Small intestine (tissue), 7 donors: ENCODE measurements around the gene KIF1A. TPM values are rescaled to one million over a fixed set of nuclear protein-coding genes. Genes with fewer than 3 reads are reported as not detected.

Experiments
- DNase-seq, 2 donors: peaks; one replicate each; pipeline versions ENCODE4 v3.0.0 to v3.0.0-alpha.2; 2013
- FAIRE-seq: peaks from 2 replicates; lab custom pipeline; 2012; peaks lifted over from hg19 to GRCh38; lab: Jason Lieb, UNC
- H3K27ac ChIP-seq, 3 donors: one replicate each; pipeline ENCODE4 v1.5.1; 2013; ENCODE audit warnings: low read length in 2 of 3, mild to moderate bottlenecking in 2 of 3, control low read depth in 1 of 3, inconsistent platforms in 1 of 3, low read depth in 1 of 3, moderate library complexity in 1 of 3
- H3K27me3 ChIP-seq, 3 donors: one replicate each; pipeline ENCODE4 v1.6.1; 2013; ENCODE audit warnings: low read length in 3 of 3, inconsistent platforms in 1 of 3; ENCODE audit not compliant: control insufficient read depth in 3 of 3, insufficient read depth in 3 of 3
- H3K36me3 ChIP-seq, 3 donors: one replicate each; pipeline ENCODE4 v1.6.1; 2013; ENCODE audit warnings: low read length in 3 of 3, inconsistent platforms in 1 of 3, low read depth in 1 of 3, mild to moderate bottlenecking in 1 of 3, moderate library complexity in 1 of 3; ENCODE audit not compliant: control insufficient read depth in 3 of 3, insufficient read depth in 2 of 3
- H3K4me1 ChIP-seq, 3 donors: one replicate each; pipeline ENCODE4 v1.6.1; 2013; ENCODE audit warnings: low read length in 2 of 3, inconsistent platforms in 1 of 3, low read depth in 1 of 3, mild to moderate bottlenecking in 1 of 3, moderate library complexity in 1 of 3; ENCODE audit not compliant: control insufficient read depth in 3 of 3, insufficient read depth in 2 of 3
- H3K4me3 ChIP-seq, 3 donors: one replicate each; pipeline ENCODE4 v1.5.1; 2013; ENCODE audit warnings: low read length in 3 of 3, control low read depth in 1 of 3, inconsistent platforms in 1 of 3, low read depth in 1 of 3, mild to moderate bottlenecking in 1 of 3, moderate library complexity in 1 of 3
- H3K9me3 ChIP-seq, 2 donors: one replicate each; pipeline ENCODE4 v1.6.1; 2013; ENCODE audit warnings: low read depth in 1 of 2, low read length in 1 of 2; ENCODE audit not compliant: control insufficient read depth in 2 of 2, insufficient read depth in 1 of 2
- WGBS, 3 donors: extraction: QIAGEN DNeasy Blood & Tissue Kit; methylation state at CpG; one replicate each; pipeline ENCODE4 v1.1.7; 2013; 5-methylcytosine and 5-hydroxymethylcytosine counted together
- polyA plus RNA-seq, 4 donors: library from polyadenylated mRNA; stranded (reverse) in 3 of 4; unstranded in 1 of 4; fragments of 200-250 nt in 3 of 4; fragments of 120-200 nt in 1 of 4; gene quantifications; one replicate each; pipeline versions ENCODE4 v1.2.1 to v1.2.3, GENCODE V29; 2013
- donor health status: healthy with polysubstance abuse.
- donor health status: control.
- donor health status: control.
- donor health status: Bipolar disorder and iron deficiency.
- donor health status: healthy.

KIF1A gene
- polyA plus RNA-seq, 4 donors, result 0.27 to 7.7 (median 1.9) TPM

DNA sequence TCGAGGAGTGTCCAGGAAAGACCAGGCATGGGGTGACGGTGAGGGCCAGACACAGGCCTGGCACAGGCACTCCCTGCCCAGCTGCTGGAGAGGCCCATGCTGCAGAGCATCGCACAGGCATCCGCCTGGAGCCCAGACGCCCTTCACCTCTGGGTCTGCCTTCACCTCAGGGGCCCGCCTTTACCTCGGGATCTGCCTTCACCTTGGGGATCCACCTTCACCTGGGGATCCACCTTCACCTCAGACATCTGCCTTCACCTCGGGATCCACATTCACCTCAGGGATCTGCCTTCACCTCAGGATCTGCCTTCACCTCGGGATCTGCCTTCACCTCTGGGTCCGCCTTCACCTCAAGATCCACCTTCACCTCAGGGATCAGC, 7.7 kb downstream of the KIF1A start:
- DNase-seq (no peak), FAIRE-seq (no peak)
- Histone ChIP-seq H3K9me3 (peaks cover 0 to 26% of the 10 kb centered on the region in 2 donors), H3K27me3 (peaks cover 0 to under 1% (median under 1%) of the 10 kb centered on the region in 3 donors), H3K36me3 (no peaks in the 10 kb centered on the region), H3K4me1 (no peaks in the 10 kb centered on the region), H3K4me3 (no peak overlapping the region), H3K27ac (no peak overlapping the region)
- 94 to 100% (median 94%) methylated on average over 9 to 10 of the region's 10 CpGs for WGBS, 3 donors

- WGBS, 3 donors, result 87 to 89% (median 88%) methylated on average over 17 of the region's 17 CpGs
Observed at GRCh38 chr2:240811346-240812300, 8.4 kb downstream of the KIF1A start.

DNA sequence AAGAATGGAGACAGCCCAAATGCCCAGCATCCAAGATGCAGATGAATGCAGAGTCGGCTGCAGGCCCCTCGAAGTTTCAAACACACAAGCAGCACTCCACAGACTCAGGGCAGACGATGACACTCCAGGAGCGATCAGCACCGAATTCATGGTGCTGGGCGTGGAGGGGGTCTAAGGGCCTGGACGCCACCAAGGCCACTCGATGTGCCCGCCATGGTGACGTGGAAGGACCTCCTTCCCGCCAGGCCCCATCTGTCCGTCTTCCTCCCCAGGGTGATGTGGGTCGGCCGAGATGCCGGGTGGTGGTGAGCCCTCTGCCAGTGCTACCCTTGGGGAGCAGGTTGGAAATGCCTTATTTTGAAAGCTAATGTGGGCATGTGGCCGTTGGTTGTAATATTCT, 9.4 kb downstream of the KIF1A start:
- H3K4me3 ChIP-seq, result no peak overlapping the region
- no peak overlapping the region for H3K27ac ChIP-seq
- 86 to 92% (median 91%) methylated on average over 10 to 16 of the region's 16 CpGs for WGBS, 3 donors
- H3K4me1 ChIP-seq, result no peaks in the 10 kb centered on the region
- peaks cover 0 to 2% (median 0%) of the 10 kb centered on the region in 3 donors for H3K27me3 ChIP-seq
- DNase-seq (no peak), FAIRE-seq (no peak)
- peaks cover 0 to 28% of the 10 kb centered on the region in 2 donors for H3K9me3 ChIP-seq
- H3K36me3 ChIP-seq, result no peaks in the 10 kb centered on the region

More at GRCh38 chr2:240811346-240812300, 8.4 kb downstream of the KIF1A start:
- H3K27ac ChIP-seq, result no peak overlapping the region
- peaks cover 0 to 26% of the 10 kb centered on the region in 2 donors for H3K9me3 ChIP-seq
- FAIRE-seq, result no peak
- H3K4me1 ChIP-seq, result no peaks in the 10 kb centered on the region
- no peak for DNase-seq
- H3K4me3 ChIP-seq, result no peak overlapping the region
- H3K36me3 ChIP-seq, result no peaks in the 10 kb centered on the region
- no peaks in the 10 kb centered on the region for H3K27me3 ChIP-seq

- FAIRE-seq, result no peak
Observed at GRCh38 chr2:240810199-240810598, 9.8 kb downstream of the KIF1A start.

DNA sequence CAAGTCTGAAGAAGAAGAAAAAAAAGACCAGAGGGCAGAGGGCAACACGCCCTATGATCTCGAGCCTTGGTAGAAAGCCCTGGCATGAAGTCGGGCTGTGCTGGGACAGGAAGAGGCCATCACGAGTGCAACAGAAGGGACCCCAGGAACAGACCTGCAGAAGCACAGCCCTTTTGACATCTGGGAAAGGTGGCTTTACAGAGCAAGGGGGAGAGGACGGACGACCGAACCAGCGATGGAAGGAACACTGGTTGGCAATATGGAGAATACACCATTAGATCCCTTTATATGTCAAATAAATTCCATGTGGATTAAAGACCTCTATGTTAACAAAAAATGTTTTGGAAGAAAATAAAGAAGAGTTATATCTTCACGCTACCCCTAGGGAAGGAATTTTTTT, 10.7 kb downstream of the KIF1A start:
- H3K36me3 ChIP-seq, result no peaks in the 10 kb centered on the region
- no peak overlapping the region for H3K4me3 ChIP-seq
- no peak overlapping the region for H3K27ac ChIP-seq
- 62 to 83% (median 68%) methylated on average over 9 of the region's 9 CpGs for WGBS, 3 donors
- peaks cover 0 to 2% (median 0%) of the 10 kb centered on the region in 3 donors for H3K27me3 ChIP-seq
- no peak for FAIRE-seq
- DNase-seq, result no peak
- no peaks in the 10 kb centered on the region for H3K4me1 ChIP-seq
- H3K9me3 ChIP-seq, result peaks cover 0 to 19% of the 10 kb centered on the region in 2 donors

More at GRCh38 chr2:240810199-240810598, 9.8 kb downstream of the KIF1A start:
- H3K4me1 ChIP-seq, result no peaks in the 10 kb centered on the region
- no peak for DNase-seq
- H3K27me3 ChIP-seq, result peaks cover 0 to 2% (median 0%) of the 10 kb centered on the region in 3 donors
- H3K9me3 ChIP-seq, result peaks cover 0 to 28% of the 10 kb centered on the region in 2 donors
- WGBS, 3 donors, result 39 to 57% (median 47%) methylated on average over 6 of the region's 6 CpGs
- no peak overlapping the region for H3K27ac ChIP-seq
- H3K36me3 ChIP-seq, result no peaks in the 10 kb centered on the region
- no peak overlapping the region for H3K4me3 ChIP-seq

GRCh38 chr2:240806459-240806858, 13.6 kb downstream of the KIF1A start:
- H3K27me3 ChIP-seq, result peaks cover 0 to 4% (median 2%) of the 10 kb centered on the region in 3 donors
- WGBS, 3 donors, result 75 to 86% (median 82%) methylated on average over 2 of the region's 2 CpGs
- no peak overlapping the region for H3K4me3 ChIP-seq
- peaks cover 0 to 3% of the 10 kb centered on the region in 2 donors for H3K9me3 ChIP-seq
- no peaks in the 10 kb centered on the region for H3K36me3 ChIP-seq
- DNase-seq, result no peak
- no peak for FAIRE-seq
- H3K27ac ChIP-seq, result no peak overlapping the region
- H3K4me1 ChIP-seq, result no peaks in the 10 kb centered on the region

DNA sequence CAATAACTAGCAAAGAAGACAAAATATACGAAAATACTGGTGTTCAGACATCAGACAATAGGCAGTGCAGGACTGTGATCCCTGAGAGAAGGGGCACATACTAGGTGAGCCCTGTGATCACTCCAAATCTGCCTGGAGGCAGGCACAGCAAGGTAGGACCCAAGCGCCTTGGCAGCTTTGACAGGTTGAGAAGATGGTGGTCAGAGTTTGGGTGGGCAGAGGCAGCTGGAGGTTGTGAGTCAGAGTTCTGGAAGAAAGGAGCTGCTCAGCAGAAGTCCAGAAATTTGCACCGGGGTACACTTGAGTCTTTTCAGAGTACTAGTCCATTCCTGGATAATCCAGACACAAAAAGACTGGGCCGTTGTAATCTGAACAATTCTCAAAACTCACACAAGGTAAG, 14.0 kb downstream of the KIF1A start:
- Histone ChIP-seq H3K27me3 (peaks cover 0 to 5% (median 2%) of the 10 kb centered on the region in 3 donors), H3K4me1 (no peaks in the 10 kb centered on the region), H3K9me3 (peaks cover 0 to 3% of the 10 kb centered on the region in 2 donors), H3K4me3 (no peak overlapping the region), H3K27ac (no peak overlapping the region), H3K36me3 (no peaks in the 10 kb centered on the region)
- DNase-seq (no peak), FAIRE-seq (no peak)
- WGBS, 3 donors, result 74 to 86% (median 86%) methylated on average over 4 of the region's 4 CpGs

- Histone ChIP-seq H3K9me3 (peaks cover 0 to 3% of the 10 kb centered on the region in 2 donors), H3K4me3 (no peak overlapping the region), H3K27me3 (peaks cover 0 to 7% (median 5%) of the 10 kb centered on the region in 3 donors), H3K36me3 (no peaks in the 10 kb centered on the region), H3K27ac (no peak overlapping the region), H3K4me1 (no peaks in the 10 kb centered on the region)
- WGBS, 3 donors, result 73 to 84% (median 79%) methylated on average over 8 of the region's 8 CpGs
- FAIRE-seq (no peak), DNase-seq (no peak)
Observed at GRCh38 chr2:240803191-240803590, 16.8 kb downstream of the KIF1A start.
